Measurements from ENCODE around the gene LAMTOR5. TPM values are rescaled to one million over a fixed set of nuclear protein-coding genes. Genes with fewer than 3 reads are reported as not detected.

LAMTOR5 gene
- total RNA-seq, 1 experiment from 2014 or later = 144 TPM

DNA sequence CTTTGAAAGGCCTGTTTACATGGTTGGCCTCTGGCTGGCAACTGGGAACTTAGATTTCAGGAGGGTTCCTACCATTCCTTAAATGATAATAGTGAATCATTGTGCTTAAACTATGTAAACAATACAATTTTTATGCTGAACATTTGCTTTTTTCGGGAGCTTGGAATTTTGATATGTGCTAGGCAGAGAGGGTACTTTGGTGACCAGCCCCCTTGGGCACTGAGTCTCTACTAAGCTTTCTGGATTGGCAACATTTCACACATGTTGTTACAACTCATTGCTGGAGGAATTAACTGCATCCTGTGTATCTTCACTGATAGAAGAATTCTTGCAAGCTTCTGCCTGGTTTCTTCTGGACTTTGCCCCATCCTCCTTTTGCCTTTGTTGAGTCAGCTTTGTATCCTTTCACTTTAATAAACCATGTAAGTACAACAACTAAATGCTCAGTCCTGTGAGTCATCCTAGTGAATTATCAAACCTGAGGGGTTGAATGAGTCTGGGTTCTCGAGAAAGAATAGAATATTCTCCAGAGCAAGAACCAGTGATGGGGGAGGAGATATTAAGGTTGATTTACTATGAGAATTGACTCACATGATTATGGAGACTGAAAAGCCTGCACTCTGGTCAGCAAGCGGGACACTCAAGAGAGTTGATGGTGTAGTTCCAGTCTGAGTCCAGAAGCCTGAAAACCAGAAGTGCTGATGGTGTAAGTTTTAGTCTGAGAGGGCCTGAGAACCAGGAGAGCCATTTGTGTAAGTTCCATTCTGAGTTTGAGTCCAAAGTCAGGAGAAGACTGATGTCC lies 13.6 kb downstream of the LAMTOR5 start:
- Histone ChIP-seq H3K4me1 (ENCODE audit: insufficient read depth, low read length, poor library complexity, severe bottlenecking) (no peaks in the 10 kb centered on the region), H3K27me3 (replicated peaks; ENCODE audit: insufficient read depth, low read depth, low read length, poor library complexity) (no peaks in the 10 kb centered on the region), H3K9me3 (ENCODE audit: low read depth, low read length, poor library complexity, severe bottlenecking) (no peaks in the 10 kb centered on the region), H3K36me3 (ENCODE audit: insufficient read depth, low read length, poor library complexity, severe bottlenecking) (no peaks in the 10 kb centered on the region), H3K27ac (ENCODE audit: low read depth, low read length, poor library complexity, severe bottlenecking) (no peak overlapping the region), H3K4me3 (ENCODE audit: low read depth, low read length, poor library complexity, severe bottlenecking) (no peak overlapping the region)
- CTCF ChIA-PET = no interaction called here
- intact Hi-C loops (cut with micrococcal nuclease; ENCODE audit: unreplicated experiment) = no loop called here
- POLR2A ChIA-PET (ENCODE audit: low non-redundant PET) = no interaction called here
- TF ChIP-seq EZH2 (IDR thresholded peaks at IDR 0.05; ENCODE audit: borderline replicate concordance, low read depth, low read length, poor library complexity, severe bottlenecking) = no peak
- TF ChIP-seq, protein P1, sequence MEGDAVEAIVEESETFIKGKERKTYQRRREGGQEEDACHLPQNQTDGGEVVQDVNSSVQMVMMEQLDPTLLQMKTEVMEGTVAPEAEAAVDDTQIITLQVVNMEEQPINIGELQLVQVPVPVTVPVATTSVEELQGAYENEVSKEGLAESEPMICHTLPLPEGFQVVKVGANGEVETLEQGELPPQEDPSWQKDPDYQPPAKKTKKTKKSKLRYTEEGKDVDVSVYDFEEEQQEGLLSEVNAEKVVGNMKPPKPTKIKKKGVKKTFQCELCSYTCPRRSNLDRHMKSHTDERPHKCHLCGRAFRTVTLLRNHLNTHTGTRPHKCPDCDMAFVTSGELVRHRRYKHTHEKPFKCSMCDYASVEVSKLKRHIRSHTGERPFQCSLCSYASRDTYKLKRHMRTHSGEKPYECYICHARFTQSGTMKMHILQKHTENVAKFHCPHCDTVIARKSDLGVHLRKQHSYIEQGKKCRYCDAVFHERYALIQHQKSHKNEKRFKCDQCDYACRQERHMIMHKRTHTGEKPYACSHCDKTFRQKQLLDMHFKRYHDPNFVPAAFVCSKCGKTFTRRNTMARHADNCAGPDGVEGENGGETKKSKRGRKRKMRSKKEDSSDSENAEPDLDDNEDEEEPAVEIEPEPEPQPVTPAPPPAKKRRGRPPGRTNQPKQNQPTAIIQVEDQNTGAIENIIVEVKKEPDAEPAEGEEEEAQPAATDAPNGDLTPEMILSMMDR (conservative IDR thresholded peaks at IDR 0.05; ENCODE audit: low read depth, low read length) = no peak
- no peak for DNase-seq (ENCODE audit: low spot score)
- no TSS peak for BruUV-seq (replicated peaks)

DNA sequence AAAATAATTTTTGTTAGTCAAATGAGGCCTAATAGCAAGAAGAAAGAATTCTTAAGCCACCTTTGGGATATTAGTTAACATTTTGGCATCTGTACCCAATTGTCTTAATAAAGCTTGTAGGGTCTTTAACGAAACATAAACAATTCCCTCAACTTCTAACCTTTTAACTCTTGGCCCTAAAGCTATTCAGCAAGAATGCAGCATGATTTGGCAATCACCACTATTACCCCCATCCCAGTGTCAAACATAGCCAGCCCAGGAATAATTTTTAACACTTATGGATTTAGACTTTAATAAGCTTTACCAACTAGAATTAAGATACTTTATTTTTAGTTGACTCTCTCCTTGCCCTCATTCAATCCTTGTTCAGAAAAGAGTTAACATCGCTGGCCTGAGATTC lies 14.2 kb downstream of the LAMTOR5 start:
- Histone ChIP-seq H3K4me3 (ENCODE audit: low read depth, low read length, poor library complexity, severe bottlenecking) (no peak overlapping the region), H3K4me1 (ENCODE audit: insufficient read depth, low read length, poor library complexity, severe bottlenecking) (no peaks in the 10 kb centered on the region), H3K36me3 (ENCODE audit: insufficient read depth, low read length, poor library complexity, severe bottlenecking) (no peaks in the 10 kb centered on the region), H3K9me3 (ENCODE audit: low read depth, low read length, poor library complexity, severe bottlenecking) (no peaks in the 10 kb centered on the region), H3K27ac (ENCODE audit: low read depth, low read length, poor library complexity, severe bottlenecking) (no peak overlapping the region), H3K27me3 (replicated peaks; ENCODE audit: insufficient read depth, low read depth, low read length, poor library complexity) (no peaks in the 10 kb centered on the region)
- no peak for TF ChIP-seq EZH2 (IDR thresholded peaks at IDR 0.05; ENCODE audit: borderline replicate concordance, low read depth, low read length, poor library complexity, severe bottlenecking)
- TF ChIP-seq, protein P1 (conservative IDR thresholded peaks at IDR 0.05; ENCODE audit: low read depth, low read length) = no peak
- no TSS peak for BruUV-seq (replicated peaks)
- CTCF ChIA-PET = no interaction called here
- intact Hi-C loops (cut with micrococcal nuclease; ENCODE audit: unreplicated experiment) = no loop called here
- no peak for DNase-seq (ENCODE audit: low spot score)
- POLR2A ChIA-PET (ENCODE audit: low non-redundant PET) = no interaction called here

DNA sequence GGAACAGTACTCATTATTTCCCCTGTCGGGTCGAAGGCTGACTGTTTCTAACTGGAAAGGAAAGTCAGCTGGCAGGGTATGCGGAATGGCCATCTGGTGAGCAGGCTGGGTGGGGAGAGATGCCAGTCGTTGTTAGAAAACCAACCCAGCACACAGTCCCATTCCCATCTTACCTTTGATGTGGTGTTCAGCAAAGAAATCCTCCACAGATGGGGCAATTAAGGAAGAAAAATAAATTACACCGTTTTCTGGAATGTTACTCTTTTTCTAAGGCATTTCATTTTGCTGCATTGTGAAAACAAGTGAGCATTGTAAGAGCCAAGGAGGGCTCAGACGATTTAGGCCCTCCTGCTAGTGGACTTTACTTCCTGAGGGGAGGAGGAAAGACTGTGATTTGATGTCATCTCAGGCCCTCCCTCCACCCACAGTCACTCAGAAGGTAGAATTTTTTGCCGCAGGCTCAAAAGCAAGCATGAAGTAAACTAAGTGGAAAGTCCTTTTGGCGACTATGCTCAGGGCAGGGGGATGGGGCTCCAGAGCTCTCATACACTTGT lies 16.7 kb downstream of the LAMTOR5 start, which contains the start of gene SLC16A4:
Gene SLC16A4, minus strand, starts transcription at position 335 of the 554 bp plus-strand sequence. CDS start 1,703 bp downstream, outside the sequence.
- H3K4me1 ChIP-seq (ENCODE audit: insufficient read depth, low read length, poor library complexity, severe bottlenecking) = no peaks in the 10 kb centered on the region
- no peaks in the 10 kb centered on the region for H3K9me3 ChIP-seq (ENCODE audit: low read depth, low read length, poor library complexity, severe bottlenecking)
- ChIA-PET CTCF (no interaction called here), POLR2A (ENCODE audit: low non-redundant PET) (no interaction called here)
- H3K4me3 ChIP-seq (ENCODE audit: low read depth, low read length, poor library complexity, severe bottlenecking) = no peak within 1 kb of the TSS
- intact Hi-C loops (cut with micrococcal nuclease; ENCODE audit: unreplicated experiment) = no loop called here
- BruUV-seq (replicated peaks) = no TSS peak
- no peak for DNase-seq (ENCODE audit: low spot score)
- H3K36me3 ChIP-seq (ENCODE audit: insufficient read depth, low read length, poor library complexity, severe bottlenecking) = no peaks in the 10 kb centered on the region
- H3K27me3 ChIP-seq (replicated peaks; ENCODE audit: insufficient read depth, low read depth, low read length, poor library complexity) = no peaks in the 10 kb centered on the region
- H3K27ac ChIP-seq (ENCODE audit: low read depth, low read length, poor library complexity, severe bottlenecking) = no peak within 1 kb of the TSS
- TF ChIP-seq, protein P1 (conservative IDR thresholded peaks at IDR 0.05; ENCODE audit: low read depth, low read length) = no peak
- TF ChIP-seq EZH2 (IDR thresholded peaks at IDR 0.05; ENCODE audit: borderline replicate concordance, low read depth, low read length, poor library complexity, severe bottlenecking) = no peak

All from A673 (cell line).